Endothelial cell of hepatic sinusoid (primary cell): ENCODE results near the gene POF1B.

Experiments used
- in situ Hi-C: cut with HindIII; loops from 2 replicates; pipeline ENCODE4 v1.10.0; 2017; ENCODE audit warnings: low sequenced_read_pairs

The POF1B gene

DNA sequence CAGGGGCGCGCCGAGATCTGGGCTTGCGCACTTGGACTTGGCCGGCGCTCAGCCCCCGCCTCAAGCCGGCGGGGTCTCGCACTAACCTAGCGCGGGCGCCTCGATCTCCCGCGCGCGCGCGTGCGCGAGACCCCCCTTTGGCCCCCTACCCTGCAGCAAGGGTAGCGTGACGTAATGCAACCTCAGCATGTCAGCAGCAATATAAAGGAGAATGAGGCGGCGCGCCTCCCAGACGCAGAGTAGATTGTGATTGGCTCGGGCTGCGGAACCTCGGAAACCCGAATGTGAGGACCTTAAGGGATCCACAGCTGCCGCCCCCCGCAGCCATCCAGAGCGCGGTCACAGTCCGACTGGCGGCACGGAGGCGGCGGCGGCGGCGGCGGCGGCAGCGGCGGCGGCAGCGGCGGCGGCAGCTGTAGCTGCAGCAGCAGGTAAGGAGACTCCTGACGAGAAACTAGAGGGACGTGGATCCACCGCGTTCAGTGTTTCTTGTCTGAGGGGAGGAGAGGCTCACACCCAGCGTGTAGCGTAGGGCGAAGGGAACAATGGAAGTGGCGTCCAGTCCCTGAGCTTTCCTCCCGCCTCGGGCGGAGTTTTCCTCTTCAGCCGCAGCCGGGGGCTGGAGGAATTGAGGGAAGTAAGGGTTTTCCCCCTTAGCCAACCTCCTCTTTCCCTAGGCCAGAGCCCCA is 135.6 kb downstream of the POF1B start, which contains the start of the genes SATL1 and ZNF711:
SATL1 (minus strand) TSS at position 19 of the 689 bp plus-strand sequence. CDS start 134,811 bp downstream, outside the sequence.
ZNF711 (plus strand) TSS at position 231 of the 689 bp plus-strand sequence. CDS start 3,582 bp downstream, outside the sequence.
- in situ Hi-C loops: no loop called here

DNA sequence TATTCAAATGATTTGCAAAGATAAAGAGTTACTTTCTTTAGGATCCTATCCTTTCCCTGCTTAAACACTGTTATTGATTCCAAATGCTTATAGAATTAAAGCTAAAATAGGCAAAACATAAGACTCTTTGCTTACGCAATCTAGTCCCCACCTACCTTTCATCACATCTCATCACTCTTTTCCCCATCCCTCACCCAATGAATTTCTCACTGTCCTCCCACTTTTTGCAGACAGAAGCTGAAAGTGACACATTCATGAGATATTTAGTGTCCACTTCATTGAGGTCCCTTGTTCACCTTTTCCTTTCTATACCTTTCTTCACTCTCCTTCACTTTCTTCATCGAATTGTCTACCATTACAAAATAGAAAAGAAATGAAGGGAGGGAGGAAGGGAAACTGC is 136.3 kb downstream of the POF1B start:
- in situ Hi-C loops: no loop called here
